SU-DHL-6 (cell line): ENCODE data around the gene HMGCS1.

Experiments
- H2AFZ ChIP-seq: fragments of 200-600 bp; sonication (generic); 2 replicates; pipeline ENCODE4 v1.6.1; 2014; ENCODE audit warnings: low read depth, mild to moderate bottlenecking, moderate library complexity, mixed read lengths, antibody characterized with exemption, low read length; ENCODE audit not compliant: severe bottlenecking
- H3F3A ChIP-seq: fragments of 200-600 bp; shearing (Covaris generic); 2 replicates; pipeline ENCODE4 v1.6.0; 2016; ENCODE audit warnings: antibody characterized with exemption, mild to moderate bottlenecking; ENCODE audit not compliant: insufficient read depth
- H3K27ac ChIP-seq: fragments of 200-600 bp; sonication (generic); 2 replicates; pipeline ENCODE4 v1.5.1; 2016; ENCODE audit warnings: low read depth, mild to moderate bottlenecking, low read length, moderate library complexity, mixed read lengths
- H3K27me3 ChIP-seq: fragments of 200-600 bp; sonication (generic), shearing (Covaris generic); 2 replicates; pipeline ENCODE4 v1.6.0; 2014; ENCODE audit warnings: mild to moderate bottlenecking, low read length
- H3K36me3 ChIP-seq: fragments of 200-600 bp; sonication (generic); 2 replicates; pipeline ENCODE4 v1.6.1; 2014; ENCODE audit warnings: mild to moderate bottlenecking, low read length, mixed read lengths
- H3K4me2 ChIP-seq: fragments of 300-600, 200-600 bp; shearing (Covaris generic), sonication (generic); 2 replicates; pipeline ENCODE4 v1.6.0; 2014; ENCODE audit warnings: low read length, low read depth, mild to moderate bottlenecking; ENCODE audit not compliant: poor library complexity, severe bottlenecking
- H3K4me3 ChIP-seq: fragments of 200-600 bp; sonication (generic); 2 replicates; pipeline ENCODE4 v1.5.1; 2014; ENCODE audit warnings: antibody characterized with exemption, low read length, mild to moderate bottlenecking, mixed read lengths; ENCODE audit not compliant: insufficient read depth, poor library complexity, severe bottlenecking
- H3K79me2 ChIP-seq: fragments of 200-600 bp; sonication (generic); 2 replicates; pipeline ENCODE4 v1.6.1; 2014; ENCODE audit warnings: mild to moderate bottlenecking, low read length, moderate library complexity; ENCODE audit not compliant: insufficient read depth
- H3K9ac ChIP-seq: fragments of 200-600 bp; sonication (generic); 2 replicates; pipeline ENCODE4 v1.7.0; 2014; ENCODE audit warnings: mild to moderate bottlenecking, low read length
- H3K9me2 ChIP-seq: fragments of 200-600 bp; sonication (generic); replicated peaks from 2 replicates; pipeline ENCODE4 v1.6.1; 2014; ENCODE audit warnings: low read length; ENCODE audit not compliant: insufficient read depth
- H3K9me3 ChIP-seq: fragments of 200-600 bp; sonication (generic); 2 replicates; pipeline ENCODE4 v1.6.1; 2014; ENCODE audit warnings: low read length, mixed read lengths; ENCODE audit not compliant: insufficient read depth
- H4K20me1 ChIP-seq: fragments of 200-600 bp; sonication (generic); 2 replicates; pipeline ENCODE4 v1.6.1; 2014; ENCODE audit warnings: low read depth, mild to moderate bottlenecking, antibody characterized with exemption, low read length, moderate library complexity, mixed read lengths
- CTCF ChIP-seq: fragments of 200-600 bp; sonication (generic); IDR thresholded peaks from one replicate; pipeline ENCODE4 v1.5.1; 2017; ENCODE audit warnings: antibody characterized with exemption, mild to moderate bottlenecking, low read length, moderate library complexity; ENCODE audit not compliant: insufficient read depth, poor library complexity, severe bottlenecking
- EZH2phosphoT487 ChIP-seq: fragments of 200-600 bp; sonication (generic), shearing (Covaris generic); conservative IDR thresholded peaks from 2 replicates; pipeline ENCODE4 v1.6.1; 2018; ENCODE audit warnings: mild to moderate bottlenecking, antibody characterized with exemption, low read length, moderate library complexity, mixed read lengths

HMGCS1 gene

GRCh38 chr5:43286623-43287022 lies 26.6 kb downstream of the HMGCS1 start:
- Histone ChIP-seq H3K27ac (no peak overlapping the region), H3K4me3 (no peak overlapping the region), H3F3A (peaks cover 29% of the 10 kb centered on the region), H3K27me3 (no peaks in the 10 kb centered on the region), H3K79me2 (no peaks in the 10 kb centered on the region), H3K36me3 (peaks cover 39% of the 10 kb centered on the region), H2AFZ (no peak overlapping the region), H3K9ac (no peak overlapping the region), H3K9me2 (no peaks in the 10 kb centered on the region), H3K9me3 (no peaks in the 10 kb centered on the region), H3K4me2 (no peak overlapping the region), H4K20me1 (0 out of 2 replicates have a peak, but pooled peaks cover 6% of the 10 kb centered on the region)
- TF ChIP-seq CTCF (no peak), EZH2phosphoT487 (no peak)

DNA sequence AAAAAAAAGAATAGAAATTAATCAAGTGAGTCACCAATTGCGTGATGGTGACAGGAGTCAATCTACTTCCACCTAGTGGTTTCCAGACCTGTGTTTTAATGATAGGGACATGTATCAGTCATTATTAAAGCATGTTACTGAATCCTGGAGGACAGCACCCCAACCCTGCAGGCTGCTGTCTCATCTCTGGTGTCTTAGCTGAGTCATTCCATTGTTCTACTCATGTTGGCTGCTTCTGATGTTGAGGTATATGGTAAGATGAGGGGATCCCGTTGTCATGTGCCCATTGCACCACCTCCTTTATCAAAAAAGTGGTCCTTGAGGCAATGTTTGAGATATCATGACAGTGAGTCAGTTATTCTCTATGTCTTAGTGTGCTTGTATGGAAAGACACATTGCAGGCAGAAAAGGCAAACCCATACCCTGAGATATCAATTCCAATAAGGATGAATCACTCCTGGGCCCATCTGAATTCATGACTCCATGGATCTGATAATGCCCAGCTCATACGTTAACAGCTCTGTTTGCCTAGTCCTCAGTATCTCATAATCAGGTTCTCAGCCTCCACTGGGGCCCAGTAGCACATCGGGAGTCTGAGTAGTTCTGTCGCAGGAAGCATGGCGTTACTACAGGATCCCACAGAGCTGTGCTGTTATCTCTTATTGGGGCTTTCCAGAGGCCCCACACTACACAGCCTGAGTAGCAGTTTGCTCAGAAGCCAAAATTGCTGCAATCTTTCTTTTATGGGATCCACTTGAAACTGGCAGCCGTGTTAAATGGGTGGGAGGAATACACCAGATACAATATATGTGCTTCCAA lies 31.2 kb downstream of the HMGCS1 start:
- no peak overlapping the region for H3K4me2 ChIP-seq
- no peak overlapping the region for H3K4me3 ChIP-seq
- H3K9ac ChIP-seq = no peak overlapping the region
- peaks cover 13% of the 10 kb centered on the region; the same call in 1 of the 2 replicates for H3F3A ChIP-seq
- no peak overlapping the region for H2AFZ ChIP-seq
- H3K36me3 ChIP-seq = no peaks in the 10 kb centered on the region
- H4K20me1 ChIP-seq = no peaks in the 10 kb centered on the region
- H3K79me2 ChIP-seq = no peaks in the 10 kb centered on the region
- H3K27me3 ChIP-seq = no peaks in the 10 kb centered on the region
- no peak overlapping the region for H3K27ac ChIP-seq
- H3K9me2 ChIP-seq = no peaks in the 10 kb centered on the region
- H3K9me3 ChIP-seq = no peaks in the 10 kb centered on the region
- TF ChIP-seq CTCF = no peak
- TF ChIP-seq EZH2phosphoT487 = no peak

- H3K9me2 ChIP-seq = no peaks in the 10 kb centered on the region
- H3K4me2 ChIP-seq = no peak overlapping the region
- no peaks in the 10 kb centered on the region for H4K20me1 ChIP-seq
- no peaks in the 10 kb centered on the region for H3K27me3 ChIP-seq
- H3K4me3 ChIP-seq = no peak overlapping the region
- H3K36me3 ChIP-seq = no peaks in the 10 kb centered on the region
- H3K79me2 ChIP-seq = no peaks in the 10 kb centered on the region
- H2AFZ ChIP-seq = no peak overlapping the region
- H3K27ac ChIP-seq = no peak overlapping the region
- no peaks in the 10 kb centered on the region for H3K9me3 ChIP-seq
- TF ChIP-seq CTCF (no peak), EZH2phosphoT487 (no peak)
- no peak overlapping the region for H3K9ac ChIP-seq
- peaks cover 6% of the 10 kb centered on the region; the same call in 1 of the 2 replicates for H3F3A ChIP-seq
These were observed 33.5 kb downstream of the HMGCS1 start for GRCh38 chr5:43279548-43280274.
